ENCODE measurements around the gene WSCD1. TPM values are rescaled to one million over a fixed set of nuclear protein-coding genes. Genes with fewer than 3 reads are reported as not detected.

The WSCD1 gene
- total RNA-seq, 1 donor from 2014 or later = 11.4 TPM

- Histone ChIP-seq H3K9me3 (no peaks in the 10 kb centered on the region), H3K27ac (no peak overlapping the region), H3K4me3 (no peak overlapping the region), H3K4me1 (no peaks in the 10 kb centered on the region), H3K36me3 (no peaks in the 10 kb centered on the region), H3K27me3 (no peaks in the 10 kb centered on the region)
- DNase-seq (ENCODE audit: low spot score in 2 of 2) = no peak
- TF ChIP-seq CTCF (IDR thresholded peaks at IDR 0.05) = no peak
- intact Hi-C loops (cut with DNase I) = no loop called here
These were observed 65.1 kb downstream of the WSCD1 start for GRCh38 chr17:6135236-6135635.

GRCh38 chr17:6135996-6136395 lies 65.8 kb downstream of the WSCD1 start:
- H3K4me1 ChIP-seq = no peaks in the 10 kb centered on the region
- intact Hi-C loops (cut with DNase I) = no loop called here

GRCh38 chr17:6137716-6138502 lies 67.7 kb downstream of the WSCD1 start:
- DNase-seq (ENCODE audit: low spot score in 2 of 2) = no peak
- H3K9me3 ChIP-seq = no peaks in the 10 kb centered on the region
- intact Hi-C loops (cut with DNase I) = no loop called here
- H3K4me3 ChIP-seq = no peak overlapping the region
- no peaks in the 10 kb centered on the region for H3K36me3 ChIP-seq
- no peaks in the 10 kb centered on the region for H3K27me3 ChIP-seq
- no peak for TF ChIP-seq CTCF (IDR thresholded peaks at IDR 0.05)
- H3K4me1 ChIP-seq = no peaks in the 10 kb centered on the region
- no peak overlapping the region for H3K27ac ChIP-seq

More at GRCh38 chr17:6135996-6136395, 65.8 kb downstream of the WSCD1 start:
- H3K9me3 ChIP-seq = no peaks in the 10 kb centered on the region
- no peak for DNase-seq (ENCODE audit: low spot score in 2 of 2)
- H3K27me3 ChIP-seq = no peaks in the 10 kb centered on the region
- H3K27ac ChIP-seq = no peak overlapping the region
- H3K4me3 ChIP-seq = no peak overlapping the region
- H3K36me3 ChIP-seq = no peaks in the 10 kb centered on the region
- no peak for TF ChIP-seq CTCF (IDR thresholded peaks at IDR 0.05)

- no peaks in the 10 kb centered on the region for H3K4me1 ChIP-seq
These were observed 68.7 kb downstream of the WSCD1 start for GRCh38 chr17:6138761-6139446.

GRCh38 chr17:6139447-6139832 lies 69.3 kb downstream of the WSCD1 start:
- intact Hi-C loops (cut with DNase I) = no loop called here
- H3K27ac ChIP-seq = no peak overlapping the region
- no peaks in the 10 kb centered on the region for H3K4me1 ChIP-seq
- H3K27me3 ChIP-seq = no peaks in the 10 kb centered on the region
- H3K36me3 ChIP-seq = no peaks in the 10 kb centered on the region
- H3K9me3 ChIP-seq = no peaks in the 10 kb centered on the region
- no peak for DNase-seq (ENCODE audit: low spot score in 2 of 2)
- TF ChIP-seq CTCF (IDR thresholded peaks at IDR 0.05) = no peak
- no peak overlapping the region for H3K4me3 ChIP-seq

More at GRCh38 chr17:6138761-6139446, 68.7 kb downstream of the WSCD1 start:
- Histone ChIP-seq H3K9me3 (no peaks in the 10 kb centered on the region), H3K4me3 (no peak overlapping the region), H3K36me3 (no peaks in the 10 kb centered on the region), H3K27ac (no peak overlapping the region), H3K27me3 (no peaks in the 10 kb centered on the region)
- intact Hi-C loops (cut with DNase I) = no loop called here
- no peak for DNase-seq (ENCODE audit: low spot score in 2 of 2)
- no peak for TF ChIP-seq CTCF (IDR thresholded peaks at IDR 0.05)
